Activated CD8-positive, alpha-beta T cell treated with anti-CD3 and anti-CD28 coated beads, Interleukin-2, amount 10 ng/mL, durations not matched to agents 7 days and 5 days (primary cell): ENCODE measurements around the gene BEST1. TPM values are rescaled to one million over a fixed set of nuclear protein-coding genes. Genes with fewer than 3 reads are reported as not detected.

Experiments used
- total RNA-seq, 2 experiments: library from RNA; stranded (reverse); gene quantifications; one replicate each; pipeline ENCODE4 v1.2.3, GENCODE V29; 2021

Gene BEST1
- total RNA-seq, 2 experiments from 2014 or later = not detected

Other genes with a start within 250 kb of the BEST1 start
- gene MYRF, start 197.7 kb upstream of the BEST1 start, total RNA-seq = 1 to 10 TPM; 2.8 to 2.9 TPM
- 100 to 1,000 TPM; 154 to 163 TPM for gene TMEM258, start 157.8 kb upstream of the BEST1 start, total RNA-seq
- gene FEN1, start 157.4 kb upstream of the BEST1 start, total RNA-seq = 100 to 1,000 TPM; 146 TPM
- gene FADS1, start 133.3 kb upstream of the BEST1 start, total RNA-seq = 10 to 100 TPM; 84.1 to 92.8 TPM
- 100 to 1,000 TPM; 395 to 416 TPM for gene FADS2, start 122.1 kb upstream of the BEST1 start, total RNA-seq
- 1 to 10 TPM; 3.8 to 4.5 TPM for gene FADS3, start 58.8 kb upstream of the BEST1 start, total RNA-seq
- gene RAB3IL1, start 32.8 kb upstream of the BEST1 start, total RNA-seq = not detected
- 100 to 1,000 TPM; 709 to 727 TPM for gene FTH1, start 17.3 kb downstream of the BEST1 start, total RNA-seq
- gene INCENP, start 173.7 kb downstream of the BEST1 start, total RNA-seq = 100 to 1,000 TPM; 195 to 211 TPM
- not detected for gene SCGB1D1, start 239.9 kb downstream of the BEST1 start, total RNA-seq